Measurements from ENCODE around the gene MMEL1. TPM values are rescaled to one million over a fixed set of nuclear protein-coding genes. Genes with fewer than 3 reads are reported as not detected.

The MMEL1 gene
- total RNA-seq, 2 donors from 2014 or later, result not detected

GRCh38 chr1:2587860-2588571 lies 44.8 kb downstream of the MMEL1 start:
- Histone ChIP-seq H3K27ac (no peak overlapping the region), H3K4me3 (peak overlapping the region; percentile 90), H3K4me1 (ENCODE audit: control insufficient read depth in 1 of 2, low read depth in 2 of 2) (peaks cover 4 to 23% of the 10 kb centered on the region in 2 donors), H3K36me3 (no peaks in the 10 kb centered on the region), H3K27me3 (replicated peaks; ENCODE audit: insufficient read depth) (no peaks in the 10 kb centered on the region), H3K9me3 (no peaks in the 10 kb centered on the region)
- DNase-seq (ENCODE audit: low spot score) (no peak), ATAC-seq (ENCODE audit: insufficient number of reproducible peaks, low FRiP score, low read depth) (no peak)
- no peak for TF ChIP-seq CTCF (IDR thresholded peaks at IDR 0.05)

GRCh38 chr1:2587071-2587859 lies 45.6 kb downstream of the MMEL1 start:
- no peaks in the 10 kb centered on the region for H3K9me3 ChIP-seq
- ATAC-seq (ENCODE audit: insufficient number of reproducible peaks, low FRiP score, low read depth), result no peak
- TF ChIP-seq CTCF (IDR thresholded peaks at IDR 0.05), result no peak
- no peak for DNase-seq (ENCODE audit: low spot score)
- H3K4me1 ChIP-seq (ENCODE audit: control insufficient read depth in 1 of 2, low read depth in 2 of 2), result peaks cover 4 to 23% of the 10 kb centered on the region in 2 donors
- no peaks in the 10 kb centered on the region for H3K36me3 ChIP-seq
- peak overlapping the region; percentile 90 for H3K4me3 ChIP-seq
- no peaks in the 10 kb centered on the region for H3K27me3 ChIP-seq (replicated peaks; ENCODE audit: insufficient read depth)
- H3K27ac ChIP-seq, result peak overlapping the region in 1 of 2 donors; percentile 89

GRCh38 chr1:2586154-2587070 lies 46.4 kb downstream of the MMEL1 start, which contains the start of gene PRXL2B:
TSS of gene PRXL2B (plus strand) at chr1:2586777. CDS start at chr1:2586886, 109 bp downstream.
- H3K4me3 ChIP-seq, result peak within 1 kb of the TSS; percentile 90
- ATAC-seq (ENCODE audit: insufficient number of reproducible peaks, low FRiP score, low read depth), result peak; percentile 96
- H3K9me3 ChIP-seq, result no peaks in the 10 kb centered on the region
- H3K36me3 ChIP-seq, result no peaks in the 10 kb centered on the region
- peaks cover 4 to 23% of the 10 kb centered on the region in 2 donors for H3K4me1 ChIP-seq (ENCODE audit: control insufficient read depth in 1 of 2, low read depth in 2 of 2)
- H3K27ac ChIP-seq, result peak within 1 kb of the TSS; percentile 88 to 89
- peak; percentile 96 for DNase-seq (ENCODE audit: low spot score)
- no peaks in the 10 kb centered on the region for H3K27me3 ChIP-seq (replicated peaks; ENCODE audit: insufficient read depth)
- TF ChIP-seq CTCF (IDR thresholded peaks at IDR 0.05), result no peak

GRCh38 chr1:2585318-2586092 lies 47.3 kb downstream of the MMEL1 start:
- DNase-seq (ENCODE audit: low spot score), result peak; percentile 28
- Histone ChIP-seq H3K36me3 (no peaks in the 10 kb centered on the region), H3K27me3 (replicated peaks; ENCODE audit: insufficient read depth) (no peaks in the 10 kb centered on the region), H3K27ac (peak overlapping the region; percentile 88 to 89), H3K9me3 (no peaks in the 10 kb centered on the region), H3K4me1 (ENCODE audit: control insufficient read depth in 1 of 2, low read depth in 2 of 2) (peaks cover 4 to 23% of the 10 kb centered on the region in 2 donors), H3K4me3 (peak overlapping the region; percentile 90)
- ATAC-seq (ENCODE audit: insufficient number of reproducible peaks, low FRiP score, low read depth), result peak; percentile 10
- no peak for TF ChIP-seq CTCF (IDR thresholded peaks at IDR 0.05)

Measured in thoracic aorta (tissue), 2 donors.